HG03066 (cell line): ENCODE data around the gene LRRC25.
A peak's percentile ranks its signal among the peaks of the same experiment; 100 is the strongest.
"Not testable (repeated sequence)": the region's sequence is repeated elsewhere in the genome, so short reads cannot be mapped to it uniquely, and the experiment has no call there.

Experiments used
- ATAC-seq: cut with Tn5 transposase; IDR thresholded peaks from one replicate; pipeline ENCODE4 v1.9.1; 2021; ENCODE audit warnings: low read depth; ENCODE audit not compliant: unreplicated experiment

Gene LRRC25

DNA sequence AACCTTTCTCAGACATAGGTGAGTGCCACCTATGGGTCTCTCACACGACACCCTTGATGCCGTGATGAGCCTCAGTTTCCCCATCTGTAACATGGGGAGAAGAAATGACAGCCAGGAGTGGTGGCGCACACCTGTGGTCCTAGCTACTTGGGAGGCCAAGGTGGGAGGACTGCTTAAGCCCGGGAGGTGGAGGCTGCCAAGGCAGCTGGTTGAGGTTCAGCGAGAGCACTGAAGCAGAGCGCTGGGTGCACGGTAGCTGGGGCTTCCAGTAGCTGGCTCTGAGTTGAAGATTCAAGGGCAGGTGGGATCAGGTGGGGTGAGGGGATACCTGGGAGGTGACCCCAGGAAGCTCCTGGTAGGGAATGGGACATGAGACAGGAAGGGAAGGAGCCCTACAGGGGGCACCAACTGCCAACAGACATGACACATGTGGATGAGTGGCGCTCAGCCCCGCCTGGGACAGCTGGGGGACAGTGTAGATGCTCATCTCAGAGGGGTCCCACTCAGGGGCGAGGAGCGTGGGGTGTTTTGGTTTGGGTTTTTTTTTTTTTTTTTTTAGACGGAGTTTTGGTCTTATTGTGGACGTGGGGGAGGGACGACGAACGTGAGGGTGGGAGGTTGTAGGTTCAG, 15.3 kb upstream of the LRRC25 start:
- ATAC-seq = no peak

DNA sequence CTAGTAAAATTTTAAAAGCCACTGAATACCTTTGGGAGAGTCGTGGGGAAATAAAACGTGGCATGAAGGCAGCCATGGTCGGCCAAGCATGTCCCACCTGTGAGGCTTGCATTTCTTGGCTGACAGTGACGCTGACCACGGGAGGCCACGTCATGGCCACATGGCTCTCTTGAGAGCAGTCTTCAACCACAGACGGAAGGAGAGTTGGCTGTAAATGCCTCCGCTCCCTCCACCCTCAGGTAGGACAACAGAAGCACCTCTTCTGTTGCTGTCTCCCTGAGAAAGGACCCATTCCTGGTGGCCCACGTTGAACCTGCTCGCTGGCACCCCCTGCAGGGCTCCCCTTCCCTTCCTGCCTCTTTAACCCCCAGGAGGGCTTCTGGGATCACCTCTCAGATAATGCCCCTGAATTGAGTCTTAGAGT, 10.6 kb upstream of the LRRC25 start:
- ATAC-seq = peak; percentile 61

DNA sequence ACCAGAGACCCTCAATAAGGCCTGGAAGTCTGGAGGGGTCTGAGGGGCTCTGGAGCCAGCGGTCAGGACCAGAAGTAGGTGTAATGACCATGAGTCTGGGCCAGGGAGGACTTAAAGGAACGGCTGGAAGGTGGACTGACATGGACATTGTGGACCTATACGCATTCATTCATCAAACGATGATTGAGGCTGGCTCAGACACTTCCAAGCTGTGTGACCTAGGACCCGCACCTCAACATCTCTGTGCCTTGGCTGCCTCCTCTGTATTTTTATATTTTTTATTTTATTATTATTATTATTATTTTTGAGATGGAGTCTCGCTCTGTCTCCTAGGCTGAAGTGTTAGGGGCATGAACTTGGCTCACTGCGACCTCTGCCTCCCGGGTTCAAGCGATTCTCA, 9.3 kb upstream of the LRRC25 start:
- no peak for ATAC-seq

DNA sequence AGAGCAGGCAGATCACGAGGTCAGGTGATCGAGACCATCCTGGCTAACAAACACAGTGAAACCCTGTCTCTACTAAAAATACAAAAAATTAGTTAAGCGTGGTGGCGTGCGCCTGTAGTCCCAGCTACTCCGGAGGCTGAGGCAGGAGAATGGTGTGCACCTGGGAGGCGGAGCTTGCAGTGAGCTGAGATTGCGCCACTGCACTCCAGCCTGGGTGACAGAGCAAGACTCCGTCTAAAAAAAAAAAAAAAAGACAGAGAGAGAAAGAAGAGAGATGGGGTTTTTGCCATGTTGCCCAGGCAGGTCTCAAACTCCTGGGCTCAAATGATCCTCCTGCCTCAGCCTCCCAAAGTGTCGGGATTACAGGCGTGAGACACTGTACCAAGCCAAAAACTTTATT, 8.3 kb upstream of the LRRC25 start:
- ATAC-seq = not testable (repeated sequence)

DNA sequence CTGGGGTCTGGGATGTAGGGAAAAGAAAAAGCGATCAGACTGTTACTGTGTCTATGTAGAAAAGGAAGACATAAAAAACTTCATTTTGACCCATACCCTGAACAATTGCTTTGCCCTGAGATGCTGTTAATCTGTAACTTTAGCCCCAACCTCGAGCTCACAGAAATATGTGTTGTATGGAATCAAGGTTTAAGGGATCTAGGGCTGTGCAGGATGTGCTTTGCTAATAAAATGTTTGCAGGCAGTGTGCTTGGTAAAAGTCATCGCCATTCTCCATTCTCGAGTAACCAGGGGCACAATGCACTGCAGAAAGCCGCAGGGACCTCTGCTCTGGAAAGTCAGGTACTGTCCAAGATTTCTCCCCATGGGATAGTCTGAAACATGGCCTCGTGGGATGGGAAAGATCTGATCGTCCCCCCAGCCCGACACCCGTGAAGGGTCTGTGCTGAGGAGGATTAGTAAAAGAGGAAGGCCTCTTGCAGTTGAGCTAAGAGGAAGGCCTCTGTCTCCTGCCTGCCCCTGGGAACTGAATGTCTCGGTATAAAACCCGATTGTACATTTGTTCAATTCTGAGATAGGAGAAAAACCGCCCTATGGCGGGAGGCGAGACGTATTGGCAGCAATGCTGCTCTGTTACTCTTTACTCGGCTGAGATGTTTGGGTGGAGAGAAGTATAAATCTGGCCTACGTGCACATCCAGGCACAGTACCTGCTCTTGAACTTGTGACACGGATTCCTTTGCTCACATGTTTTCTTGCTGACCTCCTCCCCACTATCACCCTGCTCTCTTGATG, 5.2 kb upstream of the LRRC25 start:
- ATAC-seq = not testable (repeated sequence)

DNA sequence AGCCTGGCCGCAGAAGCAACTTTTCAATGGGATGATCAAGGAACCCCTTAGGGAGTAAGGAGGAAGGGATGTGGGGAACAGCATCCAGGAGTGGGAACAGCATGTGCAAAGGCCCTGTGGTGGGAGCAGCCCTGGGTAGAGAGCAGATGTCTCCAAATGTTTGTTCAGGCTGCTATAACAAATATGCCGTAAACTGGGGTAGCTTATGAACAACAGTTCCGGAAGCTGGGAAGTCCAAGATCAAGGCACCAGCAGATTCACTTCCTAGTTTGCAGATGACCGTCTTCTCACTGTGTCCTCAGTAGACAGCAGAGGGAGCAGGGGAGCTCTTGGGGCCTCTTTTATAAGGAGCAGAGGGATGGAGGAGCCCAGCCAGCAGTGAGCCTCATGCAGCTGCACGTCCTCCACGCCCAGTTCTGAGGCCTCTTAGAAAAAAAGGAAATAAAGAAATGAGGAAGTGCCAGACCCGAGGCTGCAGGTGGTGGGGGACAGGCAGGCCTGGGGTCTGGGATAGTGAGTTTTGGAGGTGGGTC, 4.2 kb upstream of the LRRC25 start:
- ATAC-seq = no peak

DNA sequence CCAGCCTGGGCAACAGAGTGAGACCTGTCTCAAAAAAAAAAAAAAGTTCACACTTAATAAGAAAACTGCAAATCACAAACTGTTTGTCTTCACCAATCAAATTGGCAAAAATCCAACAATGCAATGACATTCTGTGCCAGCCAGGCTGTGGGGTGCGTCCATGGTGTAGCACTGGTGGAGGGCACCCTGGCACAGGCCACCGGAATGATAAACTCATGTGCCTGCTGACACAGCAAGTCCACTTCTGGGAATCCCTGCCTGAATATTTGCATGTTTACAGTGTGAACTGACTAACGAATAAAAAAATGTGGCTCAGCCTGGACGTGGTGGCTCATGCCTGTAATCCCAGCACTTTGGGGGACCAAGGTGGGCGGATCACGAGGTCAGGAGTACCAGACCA, 1.6 kb upstream of the LRRC25 start:
- no peak for ATAC-seq

DNA sequence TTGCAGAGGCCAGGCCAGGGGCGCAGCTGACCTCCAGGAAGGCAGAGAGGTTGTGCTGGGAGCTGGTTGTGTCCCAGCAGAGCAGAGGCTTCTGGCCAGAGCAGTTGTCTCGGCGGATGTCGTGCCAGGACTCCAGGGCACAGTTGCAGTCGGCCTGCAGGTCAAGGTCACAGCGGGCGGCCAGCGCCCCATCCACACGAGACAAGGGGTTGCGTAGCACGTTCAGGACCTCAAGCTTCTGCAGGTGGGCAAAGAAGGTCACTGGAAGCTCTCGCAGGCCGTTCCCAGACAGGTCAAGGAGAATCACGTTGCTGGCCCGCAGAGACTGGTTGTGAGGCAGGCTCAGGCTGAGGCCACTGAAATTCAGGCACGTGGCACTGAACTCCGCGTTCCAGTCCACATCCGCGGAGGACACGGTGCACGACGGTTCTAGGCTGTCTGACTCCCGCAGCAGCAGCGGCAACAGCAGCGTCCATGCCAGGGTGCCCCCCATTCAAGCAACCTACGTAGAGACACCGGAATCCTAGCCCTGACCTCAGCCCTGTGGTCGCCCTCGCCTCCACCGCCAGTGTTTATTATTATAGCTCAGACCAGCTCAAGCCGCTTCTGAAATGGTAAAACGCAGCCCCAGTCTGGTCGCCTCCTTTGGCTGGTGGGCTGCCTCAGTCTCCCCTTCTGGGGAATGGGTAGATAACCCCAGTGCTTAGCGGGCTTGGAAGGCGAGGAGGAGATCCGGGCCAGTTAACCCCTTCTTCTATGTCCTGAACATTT, 766 bp downstream of the LRRC25 start:
- no peak for ATAC-seq

DNA sequence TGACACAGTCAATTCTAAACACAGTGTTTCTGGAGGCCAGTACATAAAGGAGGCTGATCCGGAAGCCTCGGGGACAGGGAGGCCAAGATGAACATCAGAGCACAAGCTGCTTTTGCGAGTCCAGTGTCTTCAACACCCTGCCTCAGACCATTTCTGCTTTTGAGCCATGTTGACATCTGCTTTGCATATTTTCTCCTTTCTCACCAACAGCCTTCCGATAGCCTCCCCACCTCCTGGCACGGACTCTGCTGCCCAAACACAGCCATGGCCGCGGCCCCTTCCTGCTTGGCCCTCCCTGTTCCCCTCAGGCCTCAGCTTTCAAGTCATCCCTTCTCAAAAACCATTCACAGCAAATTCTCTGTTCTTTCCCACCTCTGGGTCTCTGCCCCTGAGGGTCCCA, 3.6 kb downstream of the LRRC25 start:
- no peak for ATAC-seq

DNA sequence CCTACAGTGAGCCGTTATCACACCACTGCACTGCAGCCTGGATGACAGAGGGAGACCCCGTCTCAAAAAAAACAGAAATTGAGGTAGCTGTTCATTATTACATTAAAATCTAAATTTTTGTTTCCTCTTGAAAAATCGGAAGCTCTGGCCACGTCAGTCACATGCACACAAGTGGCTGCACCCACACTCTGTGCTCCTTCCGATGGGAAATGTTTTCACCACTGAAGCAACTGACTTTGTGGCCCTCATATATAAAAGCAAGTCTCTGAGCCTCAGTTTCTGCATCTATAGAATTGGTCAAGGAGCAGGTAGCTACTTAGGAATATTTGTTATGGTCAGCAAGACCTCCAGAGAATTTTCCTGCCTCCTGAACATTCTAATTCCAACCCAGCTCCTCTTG, 4.5 kb downstream of the LRRC25 start:
- no peak for ATAC-seq

DNA sequence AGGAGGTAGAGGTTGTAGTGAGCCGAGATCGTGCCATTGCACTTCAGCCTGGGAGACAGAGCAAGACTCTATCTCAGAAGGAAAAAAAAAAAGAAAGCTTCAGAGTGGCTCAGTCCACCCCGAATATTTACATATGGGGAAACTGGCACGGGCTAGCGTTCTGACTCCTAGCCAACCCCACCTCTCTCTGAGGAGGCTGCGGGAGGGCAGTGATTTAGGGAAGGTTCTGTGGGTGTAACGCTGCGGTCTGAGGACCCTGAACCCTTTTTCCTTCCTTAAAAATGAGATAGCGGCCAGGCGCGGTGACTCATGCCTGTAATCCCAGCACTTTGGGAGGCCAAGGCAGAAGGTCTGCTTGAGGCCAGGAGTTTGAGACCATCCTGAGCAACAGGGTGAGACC, 5.0 kb downstream of the LRRC25 start:
- no peak for ATAC-seq

DNA sequence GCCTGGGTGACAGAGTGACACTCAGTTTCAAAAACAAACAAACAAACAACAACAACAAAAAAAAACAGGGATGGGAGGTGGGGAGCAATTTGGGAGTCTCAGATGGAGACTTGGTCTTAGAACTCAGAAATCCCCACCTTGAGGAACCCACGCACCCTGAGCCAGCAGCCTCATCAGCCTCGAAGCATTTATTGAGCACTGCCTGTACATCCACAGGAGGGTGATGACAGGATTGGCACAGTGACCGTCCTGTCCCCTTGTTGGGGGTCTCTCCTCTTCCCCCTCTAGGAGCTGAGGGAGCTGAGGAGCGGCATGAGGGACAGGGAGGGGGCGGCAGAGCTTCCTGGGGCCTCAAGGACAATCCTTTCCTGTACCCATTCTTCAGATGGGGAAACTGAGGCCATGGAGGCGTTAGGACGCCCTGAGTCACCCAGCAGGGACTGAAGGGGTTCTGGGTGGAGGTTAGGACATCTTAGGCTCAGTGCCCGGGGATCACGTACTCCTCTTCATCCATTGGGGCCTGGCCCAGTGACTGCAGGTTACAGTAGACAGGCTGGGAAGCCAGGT, 5.8 kb downstream of the LRRC25 start:
- no peak for ATAC-seq

DNA sequence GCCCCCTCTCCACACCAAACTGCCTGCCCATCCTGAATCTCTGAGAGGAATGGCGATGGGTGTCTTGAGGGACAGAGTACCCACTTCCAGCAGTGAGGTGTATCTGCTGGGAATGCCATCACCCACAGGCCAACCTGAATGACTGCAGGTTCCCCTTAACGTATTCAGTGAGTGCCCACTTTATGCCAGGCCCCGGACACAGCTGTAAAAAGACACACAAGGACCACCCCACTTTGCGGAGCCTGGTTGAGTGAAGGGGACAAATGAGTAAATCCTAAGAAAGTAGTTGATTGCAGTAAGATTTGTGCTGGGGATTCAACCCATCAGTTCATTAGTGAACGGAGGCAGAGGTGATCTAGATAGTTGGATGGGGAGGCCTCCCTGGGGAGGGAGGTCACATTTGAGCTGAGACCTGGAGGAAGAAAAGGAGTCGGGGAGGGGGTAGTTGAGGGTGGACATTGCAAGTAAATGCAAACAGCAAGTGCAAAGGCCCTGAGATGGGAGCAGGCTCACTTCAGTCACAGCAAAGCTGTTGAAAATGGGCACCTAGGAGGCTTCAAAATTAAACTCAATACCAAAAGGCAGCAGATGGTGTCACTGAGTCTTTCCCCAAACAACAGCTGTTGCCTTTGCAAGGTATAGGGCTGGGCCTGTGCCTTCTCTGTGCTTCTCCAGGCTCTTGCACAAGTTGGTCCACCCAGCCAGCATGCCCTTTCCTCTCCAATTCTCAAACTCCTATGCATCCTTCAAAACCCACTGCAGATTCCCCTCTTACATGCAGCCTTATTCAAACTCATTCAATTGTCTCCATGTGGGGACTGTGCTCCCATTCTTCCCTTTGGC, 7.1 kb downstream of the LRRC25 start:
- ATAC-seq = no peak

DNA sequence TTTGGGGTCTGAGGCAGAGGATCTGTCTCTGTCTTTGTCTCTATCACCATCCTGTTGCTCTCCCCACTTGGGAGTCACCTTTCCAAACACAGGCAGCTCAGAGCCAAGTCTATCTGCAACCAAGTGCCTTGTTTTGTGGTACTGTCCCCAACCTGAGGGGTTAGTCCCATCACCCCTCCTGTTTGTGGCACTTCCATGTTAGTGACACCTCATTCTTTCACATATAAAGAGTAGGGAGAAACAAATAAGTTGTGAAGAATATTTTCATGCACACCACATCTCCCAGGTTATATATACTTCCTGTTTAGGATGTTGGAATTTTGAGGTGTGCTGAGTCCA, 7.7 kb downstream of the LRRC25 start:
- no peak for ATAC-seq

DNA sequence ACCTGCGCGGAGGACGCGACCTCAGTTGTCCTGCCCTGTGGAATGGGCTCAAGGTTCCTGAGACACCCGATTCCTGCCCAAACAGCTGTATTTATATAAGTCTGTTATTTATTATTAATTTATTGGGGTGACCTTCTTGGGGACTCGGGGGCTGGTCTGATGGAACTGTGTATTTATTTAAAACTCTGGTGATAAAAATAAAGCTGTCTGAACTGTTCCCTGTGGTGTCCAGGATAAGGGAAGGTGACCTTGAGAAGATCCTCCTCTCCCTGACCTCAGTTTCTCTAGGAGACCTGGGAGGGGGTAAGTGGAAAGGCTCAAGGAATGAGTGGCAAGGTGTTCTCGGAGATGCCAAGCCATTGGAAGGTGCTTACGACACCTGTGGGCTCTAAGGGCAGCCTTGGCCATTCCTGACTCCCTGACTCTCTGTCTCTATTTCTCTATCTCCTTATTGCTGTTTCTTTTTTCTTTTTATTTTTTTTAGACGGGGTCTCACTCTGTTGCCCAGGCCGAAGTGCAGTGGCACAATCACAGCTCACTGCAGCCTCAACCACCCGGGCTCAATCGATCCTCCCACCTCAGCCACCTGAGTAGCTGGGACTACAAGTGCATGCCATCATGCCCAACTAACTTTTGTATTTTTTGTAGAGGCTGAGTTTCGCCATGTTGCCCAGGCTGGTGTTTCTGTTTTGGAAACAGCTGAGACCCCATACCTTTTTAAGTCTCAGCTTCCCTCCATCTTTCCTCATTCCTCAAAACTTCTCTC, 8.3 kb downstream of the LRRC25 start:
- ATAC-seq = no peak

DNA sequence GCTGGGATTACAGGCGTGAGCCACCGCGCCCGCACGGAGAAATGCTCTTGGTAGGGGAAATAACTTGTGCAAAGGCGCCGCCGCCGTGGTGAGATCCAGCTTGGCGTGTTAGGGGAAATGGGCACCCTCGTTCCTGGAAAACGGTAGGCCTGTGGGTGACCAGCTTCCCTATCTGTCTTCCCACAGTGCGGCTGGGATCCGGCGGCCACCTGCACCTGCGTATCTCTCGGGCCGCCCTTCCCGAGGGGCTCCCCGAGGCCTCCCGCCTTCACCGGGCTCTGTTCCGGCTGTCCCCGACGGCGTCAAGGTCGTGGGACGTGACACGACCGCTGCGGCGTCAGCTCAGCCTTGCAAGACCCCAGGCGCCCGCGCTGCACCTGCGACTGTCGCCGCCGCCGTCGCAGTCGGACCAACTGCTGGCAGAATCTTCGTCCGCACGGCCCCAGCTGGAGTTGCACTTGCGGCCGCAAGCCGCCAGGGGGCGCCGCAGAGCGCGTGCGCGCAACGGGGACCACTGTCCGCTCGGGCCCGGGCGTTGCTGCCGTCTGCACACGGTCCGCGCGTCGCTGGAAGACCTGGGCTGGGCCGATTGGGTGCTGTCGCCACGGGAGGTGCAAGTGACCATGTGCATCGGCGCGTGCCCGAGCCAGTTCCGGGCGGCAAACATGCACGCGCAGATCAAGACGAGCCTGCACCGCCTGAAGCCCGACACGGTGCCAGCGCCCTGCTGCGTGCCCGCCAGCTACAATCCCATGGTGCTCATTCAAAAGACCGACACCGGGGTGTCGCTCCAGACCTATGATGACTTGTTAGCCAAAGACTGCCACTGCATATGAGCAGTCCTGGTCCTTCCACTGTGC, 9.1 kb downstream of the LRRC25 start:
- ATAC-seq = peak; percentile 72

DNA sequence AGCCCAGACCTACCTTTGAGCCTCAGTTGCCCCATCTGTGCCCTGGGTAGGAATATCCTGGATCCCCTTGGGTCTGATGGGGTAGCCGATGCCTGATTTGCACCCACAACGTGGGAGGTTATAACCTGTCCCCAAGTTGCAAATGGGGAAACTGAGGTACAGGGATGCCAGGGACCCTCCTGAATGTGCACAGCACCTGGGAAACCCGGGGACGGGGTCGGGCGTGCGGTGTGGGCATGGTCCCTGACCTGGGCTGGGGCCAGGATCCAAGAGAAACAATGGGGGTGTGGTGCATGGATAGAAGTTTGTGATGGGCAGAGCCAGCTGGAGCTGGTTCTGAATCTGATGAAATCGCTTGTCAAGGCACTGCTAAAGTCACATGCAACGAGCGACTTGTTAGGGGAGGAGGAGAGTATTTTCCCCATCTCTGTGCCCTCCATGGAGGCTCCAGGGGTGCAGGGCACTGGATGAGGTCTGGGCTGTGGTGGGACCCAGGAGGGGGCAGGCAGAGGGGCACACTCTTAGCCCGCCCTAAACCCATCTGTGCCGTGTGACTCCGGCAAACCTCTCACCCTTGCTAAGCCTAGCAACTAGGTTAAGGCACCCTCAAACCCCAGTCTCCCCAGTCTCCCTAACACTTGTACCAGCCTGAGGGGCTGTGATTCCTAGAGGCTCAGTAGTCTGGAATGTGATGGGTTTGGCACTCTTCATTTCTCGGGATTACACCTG, 10.7 kb downstream of the LRRC25 start:
- ATAC-seq = no peak
